HG03095 (cell line): ENCODE measurements around the gene KRT6C.
"Not testable (repeated sequence)": the region's sequence is repeated elsewhere in the genome, so short reads cannot be mapped to it uniquely, and the experiment has no call there.

Experiments used
- ATAC-seq: cut with Tn5 transposase; IDR thresholded peaks from one replicate; pipeline ENCODE4 v1.9.1; 2021; ENCODE audit warnings: moderate library complexity; ENCODE audit not compliant: unreplicated experiment

KRT6C gene

GRCh38 chr12:52461693-52462092, 11.9 kb downstream of the KRT6C start:
- ATAC-seq, result no peak

GRCh38 chr12:52458861-52459260, 14.7 kb downstream of the KRT6C start:
- no peak for ATAC-seq

GRCh38 chr12:52455821-52456220, 17.8 kb downstream of the KRT6C start:
- no peak for ATAC-seq

- ATAC-seq, result no peak
Observed at GRCh38 chr12:52454411-52455201, 19.0 kb downstream of the KRT6C start.

GRCh38 chr12:52452101-52452500, 21.5 kb downstream of the KRT6C start, which contains the start of gene KRT6B:
KRT6B (minus strand) TSS chr12:52452146; CDS start chr12:52452078, 68 bp downstream.
- no peak for ATAC-seq

- ATAC-seq, result no peak
Observed at GRCh38 chr12:52448228-52448627, 25.4 kb downstream of the KRT6C start.

GRCh38 chr12:52447196-52447595, 26.4 kb downstream of the KRT6C start:
- not testable (repeated sequence) for ATAC-seq

- ATAC-seq, result no peak
Observed at GRCh38 chr12:52446367-52447045, 27.1 kb downstream of the KRT6C start.

GRCh38 chr12:52445876-52446275, 27.7 kb downstream of the KRT6C start:
- no peak for ATAC-seq

GRCh38 chr12:52444647-52445595, 28.7 kb downstream of the KRT6C start:
- ATAC-seq, result no peak

GRCh38 chr12:52443966-52444365, 29.6 kb downstream of the KRT6C start:
- ATAC-seq, result no peak

- ATAC-seq, result no peak
Observed at GRCh38 chr12:52442600-52443061, 31.0 kb downstream of the KRT6C start.

- ATAC-seq, result no peak
Observed at GRCh38 chr12:52441320-52441911, 32.2 kb downstream of the KRT6C start.

GRCh38 chr12:52440821-52441319, 32.7 kb downstream of the KRT6C start:
- no peak for ATAC-seq

GRCh38 chr12:52439845-52440244, 33.8 kb downstream of the KRT6C start:
- ATAC-seq, result no peak

- ATAC-seq, result no peak
Observed at GRCh38 chr12:52439420-52439819, 34.2 kb downstream of the KRT6C start.

- no peak for ATAC-seq
Observed at GRCh38 chr12:52438305-52439301, 35.0 kb downstream of the KRT6C start.

GRCh38 chr12:52437508-52437907, 36.1 kb downstream of the KRT6C start:
- ATAC-seq, result no peak

- no peak for ATAC-seq
Observed at GRCh38 chr12:52436828-52437474, 36.7 kb downstream of the KRT6C start.
